Measurements from ENCODE around the gene ARPC4. TPM values are rescaled to one million over a fixed set of nuclear protein-coding genes. Genes with fewer than 3 reads are reported as not detected.

Gene ARPC4
- total and polyA plus RNA-seq, 10 of the 15 experiments (the other 5 are each of a cell fraction or from before 2014, with no cell fraction given): 42.0 to 354 (median 268) TPM

DNA sequence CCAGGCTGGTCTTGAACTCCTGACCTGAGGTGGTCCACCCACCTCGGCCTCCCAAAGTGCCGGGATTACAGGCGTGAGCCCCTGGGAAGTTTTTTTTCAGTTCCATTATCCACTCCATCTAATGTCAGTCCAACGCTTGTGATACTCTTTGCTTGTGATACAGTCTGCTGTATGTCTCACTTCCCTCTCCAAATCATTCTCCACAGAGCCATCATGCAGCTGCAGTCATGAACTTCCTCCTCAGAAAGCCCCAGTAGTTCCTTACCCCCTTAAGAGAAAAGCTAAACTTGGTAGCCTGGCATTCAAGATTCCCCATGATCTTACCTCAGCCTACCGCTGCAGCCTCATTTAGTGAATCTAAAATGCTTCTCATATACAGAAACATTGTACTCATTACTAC, 2.3 kb downstream of the ARPC4 start (continued):
- TF ChIP-seq, protein P1, sequence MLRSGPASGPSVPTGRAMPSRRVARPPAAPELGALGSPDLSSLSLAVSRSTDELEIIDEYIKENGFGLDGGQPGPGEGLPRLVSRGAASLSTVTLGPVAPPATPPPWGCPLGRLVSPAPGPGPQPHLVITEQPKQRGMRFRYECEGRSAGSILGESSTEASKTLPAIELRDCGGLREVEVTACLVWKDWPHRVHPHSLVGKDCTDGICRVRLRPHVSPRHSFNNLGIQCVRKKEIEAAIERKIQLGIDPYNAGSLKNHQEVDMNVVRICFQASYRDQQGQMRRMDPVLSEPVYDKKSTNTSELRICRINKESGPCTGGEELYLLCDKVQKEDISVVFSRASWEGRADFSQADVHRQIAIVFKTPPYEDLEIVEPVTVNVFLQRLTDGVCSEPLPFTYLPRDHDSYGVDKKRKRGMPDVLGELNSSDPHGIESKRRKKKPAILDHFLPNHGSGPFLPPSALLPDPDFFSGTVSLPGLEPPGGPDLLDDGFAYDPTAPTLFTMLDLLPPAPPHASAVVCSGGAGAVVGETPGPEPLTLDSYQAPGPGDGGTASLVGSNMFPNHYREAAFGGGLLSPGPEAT (IDR thresholded peaks at IDR 0.05; ENCODE audit: low read depth): peak; percentile 45; the same call in 1 of the 2 replicates
- TF ChIP-seq RUNX3 (IDR thresholded peaks at IDR 0.05; ENCODE audit: low read length) (0 out of 2 replicates have a peak, but pooled peaks have one; percentile 3), YY1 (IDR thresholded peaks at IDR 0.05; ENCODE audit: low read depth, low read length) (peak; percentile 40; the same call in 1 of the 2 replicates), IKZF2 (IDR thresholded peaks at IDR 0.05) (peak in 1 of 2 experiments; percentile 50; a peak in 2 of 4 replicates), NBN (IDR thresholded peaks at IDR 0.05) (0 out of 2 replicates have a peak, but pooled peaks have one; percentile 26), MEF2A (IDR thresholded peaks at IDR 0.05; ENCODE audit: insufficient read depth, low read depth, low read length) (0 out of 2 replicates have a peak, but pooled peaks have one; percentile 26), FOXM1 (IDR thresholded peaks at IDR 0.05; ENCODE audit: low read depth, low read length) (no peak)
- TF ChIP-seq, protein P2, sequence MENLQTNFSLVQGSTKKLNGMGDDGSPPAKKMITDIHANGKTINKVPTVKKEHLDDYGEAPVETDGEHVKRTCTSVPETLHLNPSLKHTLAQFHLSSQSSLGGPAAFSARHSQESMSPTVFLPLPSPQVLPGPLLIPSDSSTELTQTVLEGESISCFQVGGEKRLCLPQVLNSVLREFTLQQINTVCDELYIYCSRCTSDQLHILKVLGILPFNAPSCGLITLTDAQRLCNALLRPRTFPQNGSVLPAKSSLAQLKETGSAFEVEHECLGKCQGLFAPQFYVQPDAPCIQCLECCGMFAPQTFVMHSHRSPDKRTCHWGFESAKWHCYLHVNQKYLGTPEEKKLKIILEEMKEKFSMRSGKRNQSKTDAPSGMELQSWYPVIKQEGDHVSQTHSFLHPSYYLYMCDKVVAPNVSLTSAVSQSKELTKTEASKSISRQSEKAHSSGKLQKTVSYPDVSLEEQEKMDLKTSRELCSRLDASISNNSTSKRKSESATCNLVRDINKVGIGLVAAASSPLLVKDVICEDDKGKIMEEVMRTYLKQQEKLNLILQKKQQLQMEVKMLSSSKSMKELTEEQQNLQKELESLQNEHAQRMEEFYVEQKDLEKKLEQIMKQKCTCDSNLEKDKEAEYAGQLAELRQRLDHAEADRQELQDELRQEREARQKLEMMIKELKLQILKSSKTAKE (IDR thresholded peaks at IDR 0.05; ENCODE audit: low read depth, poor library complexity, severe bottlenecking): peak; percentile 28
- TF ChIP-seq, protein P3, sequence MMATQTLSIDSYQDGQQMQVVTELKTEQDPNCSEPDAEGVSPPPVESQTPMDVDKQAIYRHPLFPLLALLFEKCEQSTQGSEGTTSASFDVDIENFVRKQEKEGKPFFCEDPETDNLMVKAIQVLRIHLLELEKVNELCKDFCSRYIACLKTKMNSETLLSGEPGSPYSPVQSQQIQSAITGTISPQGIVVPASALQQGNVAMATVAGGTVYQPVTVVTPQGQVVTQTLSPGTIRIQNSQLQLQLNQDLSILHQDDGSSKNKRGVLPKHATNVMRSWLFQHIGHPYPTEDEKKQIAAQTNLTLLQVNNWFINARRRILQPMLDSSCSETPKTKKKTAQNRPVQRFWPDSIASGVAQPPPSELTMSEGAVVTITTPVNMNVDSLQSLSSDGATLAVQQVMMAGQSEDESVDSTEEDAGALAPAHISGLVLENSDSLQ (IDR thresholded peaks at IDR 0.05): no peak
- TF ChIP-seq, protein P4, sequence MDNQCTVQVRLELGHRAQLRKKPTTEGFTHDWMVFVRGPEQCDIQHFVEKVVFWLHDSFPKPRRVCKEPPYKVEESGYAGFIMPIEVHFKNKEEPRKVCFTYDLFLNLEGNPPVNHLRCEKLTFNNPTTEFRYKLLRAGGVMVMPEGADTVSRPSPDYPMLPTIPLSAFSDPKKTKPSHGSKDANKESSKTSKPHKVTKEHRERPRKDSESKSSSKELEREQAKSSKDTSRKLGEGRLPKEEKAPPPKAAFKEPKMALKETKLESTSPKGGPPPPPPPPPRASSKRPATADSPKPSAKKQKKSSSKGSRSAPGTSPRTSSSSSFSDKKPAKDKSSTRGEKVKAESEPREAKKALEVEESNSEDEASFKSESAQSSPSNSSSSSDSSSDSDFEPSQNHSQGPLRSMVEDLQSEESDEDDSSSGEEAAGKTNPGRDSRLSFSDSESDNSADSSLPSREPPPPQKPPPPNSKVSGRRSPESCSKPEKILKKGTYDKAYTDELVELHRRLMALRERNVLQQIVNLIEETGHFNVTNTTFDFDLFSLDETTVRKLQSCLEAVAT (IDR thresholded peaks at IDR 0.05): 0 out of 2 replicates have a peak, but pooled peaks have one; percentile 11
